Osteocyte (in vitro differentiated cells): Measurements from ENCODE around the gene HIBADH. TPM values are rescaled to one million over a fixed set of nuclear protein-coding genes. Genes with fewer than 3 reads are reported as not detected.

Experiments
- DNase-seq: peaks from one replicate; pipeline ENCODE4 v3.0.0; 2021; ENCODE audit warnings: mixed read lengths; ENCODE audit not compliant: unreplicated experiment; ENCODE audit errors: extremely low spot score
- H3K27ac Mint-ChIP-seq: one replicate; pipeline ENCODE4 v1.8.0; 2021; ENCODE audit warnings: mild to moderate bottlenecking, mixed read lengths; ENCODE audit not compliant: unreplicated experiment
- H3K27me3 Mint-ChIP-seq: one replicate; pipeline ENCODE4 v1.8.0; 2021; ENCODE audit warnings: mixed read lengths; ENCODE audit not compliant: unreplicated experiment
- H3K36me3 Mint-ChIP-seq: one replicate; pipeline ENCODE4 v1.8.0; 2021; ENCODE audit warnings: mixed read lengths; ENCODE audit not compliant: unreplicated experiment
- H3K4me1 Mint-ChIP-seq: one replicate; pipeline ENCODE4 v1.8.0; 2021; ENCODE audit warnings: mixed read lengths; ENCODE audit not compliant: unreplicated experiment
- H3K4me3 Mint-ChIP-seq: one replicate; pipeline ENCODE4 v1.8.0; 2021; ENCODE audit warnings: mild to moderate bottlenecking, moderate library complexity, mixed read lengths; ENCODE audit not compliant: unreplicated experiment
- H3K9me3 Mint-ChIP-seq: one replicate; pipeline ENCODE4 v1.8.0; 2021; ENCODE audit warnings: mixed read lengths; ENCODE audit not compliant: unreplicated experiment
- total RNA-seq: library from RNA; stranded (reverse); gene quantifications from 2 replicates; pipeline ENCODE4 v1.2.1, GENCODE V29; 2021
- TF ChIP-seq, protein P1 (sequence below): fragments of 200-600 bp; sonication (generic); IDR thresholded peaks from 2 replicates; pipeline ENCODE4 v1.5.0; 2021; ENCODE audit warnings: antibody characterized with exemption, mild to moderate bottlenecking, moderate library complexity

Gene HIBADH
- total RNA-seq, 1 donor from 2014 or later: 31.9 TPM

DNA sequence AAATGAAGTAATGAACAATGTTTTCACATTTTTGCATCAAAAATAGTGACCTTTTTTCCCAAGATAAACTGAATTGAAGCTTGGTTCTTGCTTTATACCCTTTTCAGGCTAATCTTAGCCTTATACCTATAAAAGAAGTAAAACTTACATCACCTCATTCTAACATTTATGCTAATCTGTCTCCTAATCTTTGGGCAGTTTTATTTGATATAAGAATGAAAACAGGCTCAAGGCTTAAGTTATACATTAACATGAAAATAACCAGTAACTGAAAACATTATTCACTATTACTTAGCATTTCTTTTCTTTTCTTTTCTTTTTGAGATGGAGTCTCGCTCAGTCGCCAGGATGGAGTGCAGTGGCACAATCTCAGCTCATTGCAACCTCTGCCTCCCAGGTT is 113.1 kb downstream of the HIBADH start:
- no peak for DNase-seq
- no peaks in the 10 kb centered on the region for H3K9me3 Mint-ChIP-seq
- no peak overlapping the region for H3K27ac Mint-ChIP-seq
- H3K4me3 Mint-ChIP-seq: no peak overlapping the region
- H3K4me1 Mint-ChIP-seq: peaks cover 3% of the 10 kb centered on the region
- H3K36me3 Mint-ChIP-seq: peaks cover 6% of the 10 kb centered on the region
- no peaks in the 10 kb centered on the region for H3K27me3 Mint-ChIP-seq
- TF ChIP-seq, protein P1, sequence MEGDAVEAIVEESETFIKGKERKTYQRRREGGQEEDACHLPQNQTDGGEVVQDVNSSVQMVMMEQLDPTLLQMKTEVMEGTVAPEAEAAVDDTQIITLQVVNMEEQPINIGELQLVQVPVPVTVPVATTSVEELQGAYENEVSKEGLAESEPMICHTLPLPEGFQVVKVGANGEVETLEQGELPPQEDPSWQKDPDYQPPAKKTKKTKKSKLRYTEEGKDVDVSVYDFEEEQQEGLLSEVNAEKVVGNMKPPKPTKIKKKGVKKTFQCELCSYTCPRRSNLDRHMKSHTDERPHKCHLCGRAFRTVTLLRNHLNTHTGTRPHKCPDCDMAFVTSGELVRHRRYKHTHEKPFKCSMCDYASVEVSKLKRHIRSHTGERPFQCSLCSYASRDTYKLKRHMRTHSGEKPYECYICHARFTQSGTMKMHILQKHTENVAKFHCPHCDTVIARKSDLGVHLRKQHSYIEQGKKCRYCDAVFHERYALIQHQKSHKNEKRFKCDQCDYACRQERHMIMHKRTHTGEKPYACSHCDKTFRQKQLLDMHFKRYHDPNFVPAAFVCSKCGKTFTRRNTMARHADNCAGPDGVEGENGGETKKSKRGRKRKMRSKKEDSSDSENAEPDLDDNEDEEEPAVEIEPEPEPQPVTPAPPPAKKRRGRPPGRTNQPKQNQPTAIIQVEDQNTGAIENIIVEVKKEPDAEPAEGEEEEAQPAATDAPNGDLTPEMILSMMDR: no peak

- Mint-ChIP-seq H3K4me3 (no peak overlapping the region), H3K4me1 (peaks cover 3% of the 10 kb centered on the region), H3K36me3 (peaks cover 10% of the 10 kb centered on the region), H3K27me3 (no peaks in the 10 kb centered on the region), H3K27ac (no peak overlapping the region), H3K9me3 (no peaks in the 10 kb centered on the region)
- TF ChIP-seq, protein P1: no peak
- no peak for DNase-seq
Measured at GRCh38 chr7:27548304-27548703, 114.4 kb downstream of the HIBADH start.

DNA sequence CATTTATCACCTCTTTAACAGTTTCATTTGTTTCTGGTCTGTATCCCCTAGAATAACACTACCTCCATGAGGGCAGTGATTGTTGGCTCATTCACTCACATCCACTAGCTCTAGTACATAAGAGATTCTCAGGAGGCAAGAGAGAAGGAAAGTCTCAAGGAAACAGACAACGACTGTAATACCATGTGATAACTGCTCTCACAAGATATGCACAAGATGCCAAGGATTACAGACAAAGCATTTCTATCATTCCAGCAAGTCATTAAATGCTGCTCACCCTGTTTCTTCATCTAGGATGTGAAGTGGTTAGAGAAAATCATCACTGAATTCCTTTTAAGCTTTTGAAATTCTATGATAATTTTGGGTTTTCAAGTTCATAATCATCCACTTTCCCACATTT is 115.3 kb downstream of the HIBADH start:
- H3K9me3 Mint-ChIP-seq: no peaks in the 10 kb centered on the region
- H3K4me1 Mint-ChIP-seq: peaks cover 3% of the 10 kb centered on the region
- no peak overlapping the region for H3K27ac Mint-ChIP-seq
- no peaks in the 10 kb centered on the region for H3K27me3 Mint-ChIP-seq
- TF ChIP-seq, protein P1: no peak
- no peak overlapping the region for H3K4me3 Mint-ChIP-seq
- peaks cover 17% of the 10 kb centered on the region for H3K36me3 Mint-ChIP-seq
- DNase-seq: no peak

DNA sequence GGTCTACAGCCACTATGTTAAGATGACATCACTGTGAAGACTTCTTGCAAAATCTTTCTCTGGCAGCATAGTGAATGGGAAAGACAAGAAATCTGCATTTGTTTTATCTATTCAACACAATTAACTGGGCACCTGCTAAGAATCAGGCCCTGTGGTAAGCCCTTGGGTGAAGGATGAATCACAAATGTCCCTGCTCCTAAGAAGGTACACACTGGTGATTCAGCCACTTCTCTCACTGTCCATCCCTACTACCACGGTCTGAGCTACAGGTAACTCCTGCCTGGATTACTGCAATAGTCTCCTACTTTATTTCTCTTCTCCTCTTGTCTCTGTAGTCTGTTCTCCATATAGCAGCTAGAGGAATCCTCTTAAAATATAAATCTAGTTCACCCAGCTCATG is 116.1 kb downstream of the HIBADH start:
- H3K4me3 Mint-ChIP-seq: no peak overlapping the region
- peaks cover 21% of the 10 kb centered on the region for H3K36me3 Mint-ChIP-seq
- no peak for DNase-seq
- H3K27ac Mint-ChIP-seq: no peak overlapping the region
- H3K9me3 Mint-ChIP-seq: no peaks in the 10 kb centered on the region
- H3K27me3 Mint-ChIP-seq: no peaks in the 10 kb centered on the region
- TF ChIP-seq, protein P1: no peak
- peaks cover 3% of the 10 kb centered on the region for H3K4me1 Mint-ChIP-seq

- TF ChIP-seq, protein P1: no peak
- Mint-ChIP-seq H3K36me3 (peaks cover 29% of the 10 kb centered on the region), H3K4me1 (no peaks in the 10 kb centered on the region), H3K27me3 (no peaks in the 10 kb centered on the region), H3K9me3 (peaks cover 4% of the 10 kb centered on the region), H3K4me3 (no peak overlapping the region), H3K27ac (no peak overlapping the region)
- no peak for DNase-seq
Measured at GRCh38 chr7:27535795-27536194, 126.9 kb downstream of the HIBADH start.
